G401.6 (cell line): Measurements from ENCODE around the gene RBM47.
"Not testable (repeated sequence)": the region's sequence is repeated elsewhere in the genome, so short reads cannot be mapped to it uniquely, and the experiment has no call there.

ENCODE experiments used
- FAIRE-seq: peaks from 2 replicates; lab custom pipeline; 2012; peaks lifted over from hg19 to GRCh38; lab: Jason Lieb, UNC

RBM47 gene

DNA sequence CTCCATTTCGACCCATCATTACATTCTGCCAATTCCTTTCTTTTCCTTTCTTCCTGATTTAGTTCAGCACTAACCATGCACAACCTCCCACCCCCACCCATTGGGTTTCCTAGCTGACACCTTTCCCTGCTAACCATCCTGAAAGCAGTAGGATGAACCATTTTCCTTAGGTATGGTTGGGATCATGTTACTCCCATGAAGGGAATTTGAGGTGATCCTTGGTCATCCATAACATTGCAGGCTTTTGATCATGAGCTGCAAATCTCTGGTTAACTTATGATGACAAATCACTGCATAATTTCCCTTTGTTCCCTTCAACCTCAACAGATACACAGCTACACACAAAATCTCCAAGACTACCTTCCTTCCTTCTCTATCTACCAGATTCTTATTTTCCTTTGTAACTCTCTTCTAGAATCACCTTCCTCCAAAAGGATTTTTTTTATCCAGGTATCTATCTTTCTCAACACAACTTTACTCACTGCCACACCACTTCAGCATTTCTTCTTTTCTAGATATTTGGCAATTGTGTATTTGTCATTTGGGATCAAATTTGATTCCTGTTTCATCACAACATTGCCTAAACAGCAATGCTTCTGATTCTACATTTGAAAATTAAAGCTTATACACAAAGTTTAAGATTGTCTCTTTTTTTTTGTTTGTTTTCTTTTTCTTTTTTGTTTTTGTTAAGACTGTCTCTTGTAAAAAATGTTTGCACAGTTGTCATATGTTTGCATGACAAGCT lies 145.1 kb downstream of the RBM47 start:
- FAIRE-seq = peak; percentile 13

DNA sequence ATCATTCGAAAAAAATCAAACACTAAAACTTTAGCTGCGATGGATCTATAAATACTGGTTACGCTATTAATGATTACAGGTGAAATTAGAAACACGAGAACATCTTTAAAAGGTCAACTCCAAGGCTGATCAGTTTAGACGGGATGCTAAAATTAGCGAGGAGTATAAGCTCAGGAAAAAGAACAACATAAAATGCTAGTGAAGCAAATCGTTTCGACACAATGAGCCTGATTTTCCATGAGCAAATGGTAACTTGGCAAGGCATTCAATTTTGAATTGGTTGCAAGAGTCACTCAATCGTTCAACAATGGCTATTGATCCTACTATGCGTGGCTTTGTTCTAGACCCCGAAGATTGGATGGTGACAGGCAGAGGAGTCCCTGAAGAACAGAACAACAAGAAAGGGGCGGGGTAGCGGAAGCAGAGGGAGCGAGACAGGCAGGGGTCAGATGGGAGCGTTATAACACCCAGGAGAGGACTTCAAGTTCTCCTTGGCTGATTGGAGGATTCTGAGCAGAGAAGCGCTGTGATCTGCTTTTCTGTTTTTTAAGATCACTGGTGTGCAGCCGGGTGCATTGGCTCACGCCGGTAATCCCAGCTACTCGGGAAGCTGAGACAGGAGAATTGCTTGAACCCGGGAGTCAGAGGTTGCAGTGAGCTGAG lies 146.5 kb downstream of the RBM47 start:
- no peak for FAIRE-seq

DNA sequence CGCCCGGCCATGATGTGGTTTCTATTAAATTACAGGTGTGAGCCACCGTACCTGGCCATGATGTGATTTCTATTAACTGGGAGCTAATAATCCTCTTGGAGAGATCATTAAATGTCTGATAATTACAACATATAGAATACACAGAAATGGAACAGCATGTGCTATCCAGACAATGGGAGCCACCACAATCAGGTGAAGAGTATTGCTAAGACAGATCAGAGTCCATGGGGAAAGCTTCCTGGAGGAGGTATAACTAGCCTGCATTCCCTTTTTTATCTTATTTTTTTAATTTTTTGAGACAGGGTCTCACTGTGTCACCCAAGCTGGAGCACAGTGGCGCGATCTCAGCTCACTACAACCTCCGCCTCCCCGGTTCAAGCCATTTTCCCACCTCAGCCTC lies 147.7 kb downstream of the RBM47 start:
- FAIRE-seq = no peak

DNA sequence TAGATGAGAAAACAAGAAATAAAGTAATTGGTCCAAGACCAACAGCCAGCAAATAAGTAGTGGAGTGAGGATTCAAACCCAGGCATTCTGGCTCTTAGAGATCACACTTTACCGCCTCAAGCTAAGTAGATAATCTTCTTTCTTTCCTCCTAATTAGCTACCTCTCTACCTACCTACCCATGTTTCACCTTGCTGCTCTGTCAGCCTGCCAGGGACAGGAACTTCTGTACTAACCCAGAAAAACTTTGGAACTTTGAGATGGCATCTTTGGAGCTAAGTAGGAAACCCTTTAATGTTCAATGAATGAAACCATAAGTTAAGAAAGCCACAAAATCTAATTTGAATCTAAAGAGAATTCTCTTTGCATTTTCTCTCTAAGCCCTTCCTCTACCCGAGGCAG lies 149.4 kb downstream of the RBM47 start:
- FAIRE-seq = no peak

DNA sequence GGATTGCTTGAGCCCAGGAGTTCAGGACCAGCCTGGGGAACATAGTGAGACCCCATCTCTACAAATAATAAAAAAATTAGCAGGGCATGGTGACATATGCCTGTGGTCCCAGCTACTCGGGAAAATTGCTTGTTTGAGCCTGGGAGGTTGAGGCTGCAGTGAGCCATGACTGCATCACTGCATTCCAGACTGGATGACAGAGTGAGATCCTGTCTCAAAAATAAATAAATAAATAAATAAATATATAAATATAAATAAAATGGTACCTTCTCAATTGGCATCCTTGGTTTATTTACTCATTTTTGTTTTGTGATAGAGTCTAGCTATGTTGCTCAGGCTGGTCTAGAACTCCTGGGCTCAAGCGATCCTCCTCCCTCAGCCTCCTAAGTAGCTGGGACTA lies 150.3 kb downstream of the RBM47 start:
- FAIRE-seq = no peak

DNA sequence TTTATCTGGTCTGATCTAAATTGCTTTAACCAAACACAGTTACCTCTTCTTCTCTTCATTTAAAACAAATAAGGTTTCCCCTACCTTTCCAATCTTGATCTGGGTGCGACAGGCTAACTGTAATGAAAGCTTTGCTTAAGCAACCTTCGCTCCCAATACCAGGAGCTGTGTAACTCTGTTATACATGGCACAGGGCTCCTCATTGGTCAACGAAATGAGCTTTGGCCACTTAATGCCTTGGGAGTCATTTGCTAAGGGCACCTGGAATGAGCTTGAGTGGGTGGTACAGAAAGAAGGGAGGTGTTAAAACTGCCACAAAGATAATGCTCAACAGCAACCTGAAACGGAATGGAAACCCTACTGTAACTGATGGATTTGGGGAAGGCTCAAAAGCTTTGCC lies 154.1 kb downstream of the RBM47 start:
- FAIRE-seq = no peak

DNA sequence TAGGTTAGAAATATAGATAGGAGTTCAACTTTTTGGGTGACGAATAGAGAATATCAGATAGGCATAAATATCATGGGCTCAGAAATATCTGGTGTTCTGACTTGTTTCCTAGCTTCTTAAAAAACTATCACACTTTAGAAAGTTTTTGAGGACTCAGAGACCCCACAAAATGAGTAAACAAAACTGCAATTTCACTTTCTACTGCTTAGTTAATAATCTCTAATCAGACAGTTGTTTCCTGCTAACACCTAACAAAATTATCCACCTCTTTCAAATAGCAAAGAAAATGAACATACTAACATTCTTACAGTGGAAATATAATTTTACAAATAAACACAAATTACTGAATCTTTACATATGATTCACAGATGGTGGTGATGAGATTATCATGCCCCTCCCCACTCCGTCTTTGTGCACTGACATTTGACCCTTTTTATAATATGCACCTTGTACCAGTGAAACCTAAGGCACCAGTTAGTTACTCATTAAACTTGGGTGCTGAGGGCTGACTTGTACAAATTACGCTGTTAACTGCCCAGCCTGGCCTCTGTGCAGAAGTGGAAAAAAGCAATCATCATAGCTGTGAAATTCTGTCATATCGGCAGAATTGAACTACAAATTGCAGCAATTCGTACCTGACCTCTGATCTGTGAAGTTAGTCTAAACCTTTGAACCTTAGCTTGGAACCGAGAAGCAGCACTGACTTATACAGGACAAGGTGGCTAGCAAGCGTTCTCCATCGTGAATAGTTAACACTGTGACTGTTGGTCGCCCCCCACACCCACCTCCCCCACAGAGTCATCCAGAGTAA lies 155.9 kb downstream of the RBM47 start:
- no peak for FAIRE-seq

DNA sequence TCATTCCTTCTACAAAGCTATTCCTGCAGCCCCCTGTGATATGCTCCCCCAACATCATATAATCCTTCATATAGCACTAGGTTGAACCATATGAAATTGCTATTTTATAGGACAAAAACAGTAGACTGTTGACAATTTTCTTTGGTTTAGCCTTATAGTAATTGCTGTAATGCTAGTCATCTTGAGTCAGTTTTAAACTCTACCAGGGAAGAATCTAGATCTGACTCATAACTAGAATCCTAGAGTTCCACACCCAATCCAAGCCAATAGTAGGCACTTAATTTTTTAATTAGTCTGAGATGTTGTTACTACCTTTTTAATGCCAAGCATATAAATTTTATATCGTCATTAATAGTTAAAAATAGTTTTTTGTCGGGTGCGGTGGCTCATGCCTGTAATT lies 157.7 kb downstream of the RBM47 start:
- no peak for FAIRE-seq

DNA sequence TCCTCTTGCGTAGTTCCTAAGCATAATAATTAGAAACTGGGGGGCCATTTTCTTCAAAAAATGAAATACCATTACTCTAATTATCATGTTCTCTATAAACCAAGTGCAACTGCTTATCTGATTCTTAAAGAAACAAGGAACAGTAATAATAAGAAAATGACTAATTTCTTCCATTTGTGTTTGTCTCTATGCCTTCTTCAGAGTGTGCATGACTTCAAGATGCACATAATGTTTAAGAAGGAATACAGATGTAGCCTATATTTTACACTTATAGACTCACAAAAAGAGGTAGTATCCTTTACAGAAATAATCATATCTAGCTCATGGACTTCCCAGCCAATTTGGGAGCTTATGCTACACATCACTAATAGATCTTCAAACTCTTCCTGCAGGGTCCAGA lies 162.9 kb downstream of the RBM47 start:
- FAIRE-seq = no peak

DNA sequence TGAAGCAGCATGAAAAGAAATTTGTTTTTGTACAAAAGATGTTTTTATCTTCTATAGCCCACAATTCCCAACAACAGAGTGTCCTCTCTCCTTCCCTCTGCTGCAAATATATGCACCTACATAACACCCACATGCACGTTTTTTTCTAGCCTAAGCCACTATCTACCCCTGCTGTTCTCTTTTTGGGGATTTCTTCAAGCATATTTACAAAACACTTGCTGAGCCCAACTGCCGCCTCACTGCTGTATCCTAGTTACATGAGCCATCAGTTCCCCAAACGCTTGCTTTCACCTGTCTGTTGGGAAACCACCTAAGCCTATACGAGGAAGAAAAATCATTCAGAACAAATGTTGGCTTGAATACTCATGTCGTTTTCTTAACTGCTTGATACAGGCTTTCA lies 167.3 kb downstream of the RBM47 start:
- no peak for FAIRE-seq

DNA sequence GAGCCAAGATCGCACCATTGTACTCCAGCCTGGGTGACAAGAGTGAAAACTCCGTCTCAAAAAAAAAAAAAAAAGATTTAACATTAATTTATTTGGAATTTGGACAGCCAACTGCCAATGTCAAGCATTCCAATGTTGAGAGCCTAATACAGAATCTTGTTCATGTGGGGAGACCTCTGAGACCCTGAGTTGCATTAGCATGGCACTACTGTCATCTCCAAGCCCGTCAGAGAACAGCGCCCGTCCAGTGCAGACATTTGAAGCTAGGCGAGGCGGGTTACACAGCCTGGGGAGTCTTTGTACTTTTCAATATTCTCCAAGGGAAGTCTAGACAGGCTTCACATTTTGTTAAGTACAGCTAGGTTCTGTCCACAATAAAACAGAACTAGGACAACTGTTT lies 167.8 kb downstream of the RBM47 start:
- FAIRE-seq = no peak

DNA sequence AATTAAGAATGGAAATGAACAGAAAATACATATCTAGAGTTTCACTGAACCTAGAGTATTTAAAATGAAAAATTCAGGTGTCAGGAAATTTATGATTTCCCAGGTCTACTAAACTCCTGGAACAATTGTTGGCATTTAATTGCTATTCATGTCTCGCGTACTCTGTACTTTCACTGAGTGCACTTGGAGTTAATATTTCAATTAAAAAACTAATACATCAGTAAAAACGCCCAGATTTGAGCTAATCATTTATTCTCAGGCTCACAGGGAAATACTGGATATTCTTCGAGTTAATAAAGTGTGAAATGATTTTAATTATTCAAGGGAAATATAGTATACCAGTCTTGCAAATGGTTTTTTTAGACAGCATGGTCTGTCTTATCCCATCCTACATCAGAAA lies 168.6 kb downstream of the RBM47 start:
- FAIRE-seq = no peak

DNA sequence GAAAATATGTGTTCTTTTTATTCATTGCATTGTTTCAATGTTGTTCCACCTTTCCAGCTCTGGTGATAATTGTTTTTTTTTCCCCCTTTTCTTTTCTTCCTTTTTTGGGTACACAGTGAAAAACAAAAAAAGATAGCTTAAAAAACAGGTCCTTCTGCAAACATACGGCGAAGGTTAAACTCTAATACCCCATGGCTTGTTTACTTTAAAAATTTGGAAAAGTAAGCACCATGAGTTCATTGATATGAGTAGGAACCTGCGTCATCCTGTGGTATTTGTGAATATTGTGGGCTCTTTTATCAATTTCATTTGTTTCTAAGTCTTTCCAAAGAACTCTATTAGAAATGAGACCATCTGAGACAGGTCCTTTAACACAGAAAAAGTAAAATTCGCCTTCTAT lies 171.0 kb downstream of the RBM47 start:
- FAIRE-seq = no peak

DNA sequence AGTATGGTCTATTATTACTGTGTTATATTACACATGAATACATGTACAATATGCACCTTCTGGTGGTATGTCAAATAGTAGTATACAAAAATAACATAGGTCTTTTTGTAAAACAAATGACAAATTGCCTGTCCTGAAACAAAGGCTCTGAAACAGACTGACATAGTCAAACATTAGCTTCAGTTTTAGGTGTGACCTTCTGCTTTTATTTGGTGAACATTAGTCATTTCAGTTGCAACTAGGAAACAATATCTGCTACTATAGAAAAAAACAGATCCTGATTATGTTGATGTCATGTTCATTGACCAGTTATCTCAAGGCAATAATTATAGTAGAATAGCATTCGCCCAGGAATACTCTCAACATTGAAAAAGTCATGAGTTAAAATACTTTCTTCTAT lies 171.6 kb downstream of the RBM47 start:
- peak; percentile 57 for FAIRE-seq

DNA sequence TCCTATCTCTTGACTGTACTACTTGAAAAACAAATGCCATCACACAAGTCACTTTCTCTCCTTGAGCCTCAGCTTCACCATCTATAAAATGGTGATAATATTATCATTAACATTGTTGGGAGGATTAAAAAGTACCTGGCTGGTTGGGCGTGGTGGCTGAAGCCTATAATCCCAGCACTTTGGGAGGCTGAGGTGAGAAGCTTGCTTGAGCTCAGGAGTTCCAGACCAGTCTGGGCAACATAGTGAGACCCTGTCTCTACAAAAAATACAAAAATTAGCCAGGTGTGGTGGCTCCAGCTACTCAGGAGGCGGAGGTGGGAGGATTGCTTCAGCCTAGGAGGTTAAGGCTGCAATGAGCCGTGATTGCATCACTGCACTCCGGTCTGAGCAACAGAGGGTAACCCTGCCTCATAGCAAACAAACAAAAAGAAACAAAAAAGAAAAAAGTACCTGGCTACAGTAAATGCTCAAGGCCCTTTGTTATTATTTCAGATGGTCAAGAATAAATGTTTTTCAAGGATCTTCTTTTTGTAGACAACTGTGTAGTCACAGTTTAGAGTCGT lies 174.2 kb downstream of the RBM47 start:
- FAIRE-seq = no peak

DNA sequence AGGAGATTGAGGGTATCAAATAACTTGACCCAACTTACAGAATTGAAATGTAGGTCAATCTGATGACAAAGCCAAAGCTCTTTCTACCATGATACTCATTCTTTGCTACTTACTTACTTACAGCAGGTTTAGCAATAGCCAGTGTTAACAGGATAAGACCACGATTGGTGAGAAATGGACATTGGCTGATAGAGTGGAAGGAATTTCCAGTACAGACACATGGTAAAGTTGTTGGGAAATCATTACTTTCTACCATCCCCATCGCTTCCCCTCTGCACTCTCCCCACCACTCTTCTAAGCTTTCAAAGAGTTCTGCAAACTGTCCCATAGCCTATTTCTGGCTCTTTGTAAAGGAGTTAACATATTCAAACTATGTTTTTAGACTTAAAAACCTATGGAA lies 174.8 kb downstream of the RBM47 start:
- no peak for FAIRE-seq

DNA sequence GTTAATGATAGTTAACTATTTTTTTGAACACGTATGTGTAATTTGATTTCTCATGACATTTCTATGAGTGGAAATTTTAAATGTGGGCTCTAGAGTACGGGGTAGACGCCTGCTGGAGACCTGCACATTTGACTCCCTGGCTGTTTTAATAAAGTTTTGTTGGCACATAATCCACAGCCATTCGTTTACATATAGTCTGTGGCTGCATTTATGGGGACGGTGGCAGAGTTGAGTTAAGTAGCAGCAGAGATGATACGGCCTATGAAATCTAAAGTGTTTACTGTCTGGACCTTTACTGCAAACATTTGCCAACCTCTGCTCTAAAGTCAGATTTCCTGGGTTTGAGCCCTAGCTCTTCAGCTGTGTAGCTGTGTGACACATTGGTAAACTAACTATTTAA lies 175.8 kb downstream of the RBM47 start:
- no peak for FAIRE-seq

DNA sequence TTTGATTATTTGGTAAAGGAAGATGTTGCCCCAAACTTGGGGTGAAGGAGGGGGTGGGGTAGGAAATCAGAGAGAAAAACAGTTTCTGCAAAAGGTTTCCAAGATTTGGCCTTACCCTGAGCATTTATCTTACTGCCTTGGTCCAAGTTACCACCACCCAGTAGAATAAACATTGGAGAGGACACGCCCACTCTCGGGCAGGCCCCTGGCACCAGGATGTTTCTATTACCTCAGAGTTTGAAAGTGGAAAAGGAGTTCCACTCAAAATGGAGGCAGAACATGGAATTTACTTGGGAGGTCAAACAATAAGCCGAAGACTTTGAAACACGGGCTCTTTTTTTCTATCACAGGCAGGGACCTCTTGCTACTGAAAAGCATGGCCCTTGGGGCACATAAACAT lies 180.8 kb downstream of the RBM47 start:
- no peak for FAIRE-seq

DNA sequence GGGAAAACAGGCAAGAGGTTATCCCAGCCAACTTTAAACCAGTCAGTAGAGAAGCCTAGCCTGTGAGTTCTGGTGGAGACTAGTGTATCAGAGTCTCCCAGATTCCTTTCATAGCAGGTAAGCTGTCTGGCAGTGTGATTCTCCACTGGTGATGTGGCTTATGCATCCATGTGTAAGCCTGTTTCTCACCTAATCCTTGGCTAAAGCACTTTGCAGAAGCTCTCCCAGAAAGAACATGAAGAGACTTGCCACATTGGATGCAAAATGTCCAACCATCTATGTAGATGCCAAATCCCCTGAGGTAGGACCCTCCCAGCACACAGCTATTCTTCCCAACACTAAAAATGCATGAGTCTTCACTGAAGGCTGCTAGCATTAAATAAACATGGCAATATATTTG lies 182.8 kb downstream of the RBM47 start:
- FAIRE-seq = no peak

DNA sequence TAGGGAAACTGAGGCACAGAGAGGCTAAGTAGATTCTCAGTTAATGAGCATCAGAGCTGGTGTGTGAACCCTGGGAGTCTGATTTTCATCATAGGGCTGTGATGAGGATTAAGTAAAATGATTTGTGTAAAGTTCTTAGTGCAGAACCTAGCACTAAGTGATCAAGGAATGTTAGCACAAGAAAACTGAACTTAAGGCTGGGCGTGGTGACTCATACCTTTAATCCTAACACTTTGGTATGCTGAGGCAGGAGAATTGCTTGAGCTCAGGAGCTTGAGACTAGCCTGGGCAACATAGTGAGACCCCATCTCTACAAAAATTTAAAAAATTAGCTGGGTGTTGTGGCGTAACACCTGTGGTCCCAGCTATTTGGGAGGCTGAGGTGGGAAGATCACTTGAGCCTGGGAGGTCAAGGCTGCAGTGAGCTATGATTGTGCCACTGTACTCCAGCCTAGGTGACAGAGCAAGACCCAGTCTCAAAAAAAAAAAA lies 183.4 kb downstream of the RBM47 start:
- FAIRE-seq = not testable (repeated sequence)

DNA sequence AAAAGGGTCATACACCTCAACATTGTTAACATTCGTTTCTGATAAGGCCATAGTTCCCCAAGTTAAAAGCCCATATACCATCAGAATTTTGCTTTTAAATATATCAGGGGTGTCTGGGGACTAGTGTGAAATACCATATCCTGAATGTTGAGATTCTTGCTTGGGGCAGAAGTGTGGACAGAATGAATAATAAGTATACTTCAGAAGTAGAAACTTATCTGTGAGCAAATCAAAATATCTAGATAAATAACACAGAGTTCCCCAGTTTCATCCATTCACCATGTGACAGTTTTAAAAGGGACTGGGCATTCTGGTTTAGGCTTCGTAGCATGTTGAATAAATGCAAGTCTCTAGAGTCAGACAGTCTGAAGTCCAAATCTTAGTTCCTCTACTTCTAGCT lies 184.0 kb downstream of the RBM47 start:
- no peak for FAIRE-seq

DNA sequence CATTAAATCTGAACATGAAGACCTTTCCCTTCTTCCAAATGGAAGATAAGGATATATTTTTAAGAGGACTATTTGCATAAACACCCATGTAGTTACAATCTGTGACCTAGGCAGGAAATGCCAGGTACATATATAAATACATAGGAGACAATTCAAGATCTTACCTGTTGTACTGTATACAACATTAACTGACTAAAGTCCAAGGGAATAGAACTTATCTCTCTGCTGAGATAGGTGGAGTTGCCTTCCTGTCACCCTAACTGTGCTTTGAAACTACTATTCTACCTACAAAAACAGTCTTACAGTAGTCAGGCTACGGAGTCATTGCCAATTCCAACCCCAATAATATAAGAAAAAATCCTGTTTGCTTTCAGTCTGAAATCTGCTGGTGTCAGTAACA lies 188.2 kb downstream of the RBM47 start:
- no peak for FAIRE-seq

DNA sequence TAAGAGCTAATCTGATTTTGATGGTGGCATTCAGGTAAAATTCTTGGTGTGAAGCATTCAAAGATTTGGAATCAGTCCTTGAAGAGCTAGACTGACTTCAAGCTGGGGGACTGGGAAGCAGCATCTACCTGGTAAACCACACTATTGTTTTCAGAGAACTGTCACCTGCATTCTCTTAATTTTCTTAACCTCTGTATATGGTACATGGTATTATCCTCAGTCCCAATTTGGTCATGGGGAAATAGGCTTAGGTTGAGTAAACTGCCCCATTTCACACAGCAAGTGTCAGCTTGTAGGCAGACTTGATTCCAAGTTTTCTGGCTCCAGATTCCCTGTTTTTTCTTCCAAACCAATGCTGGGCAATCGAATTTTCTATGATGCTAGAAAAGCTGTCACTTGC lies 190.1 kb downstream of the RBM47 start:
- no peak for FAIRE-seq
